Body of pancreas (tissue), 4 donors: ENCODE results near the gene YBEY. TPM values are rescaled to one million over a fixed set of nuclear protein-coding genes. Genes with fewer than 3 reads are reported as not detected.
A peak's percentile ranks its signal among the peaks of the same experiment; 100 is the strongest.

ENCODE experiments used
- ATAC-seq: fragments of 150-250 bp; one replicate; pipeline ENCODE4 v1.9.1; 2016
- DNase-seq, 4 donors: peaks; one replicate each; pipeline ENCODE4 v3.0.0-alpha.2; 2019
- H3K27ac ChIP-seq, 4 donors: fragments of 200-600 bp; sonication (generic); 1 replicate in 3 of 4; 2 replicates in 1 of 4; pipeline versions ENCODE4 v1.5.1 to v1.6.1; 2016 to 2019; ENCODE audit warnings: mild to moderate bottlenecking in 1 of 4, mixed read lengths in 1 of 4, moderate library complexity in 1 of 4
- H3K27me3 ChIP-seq, 2 donors: fragments of 200-600 bp; sonication (generic); one replicate each; pipeline ENCODE4 v1.6.0; 2016; ENCODE audit warnings: mild to moderate bottlenecking in 1 of 2
- H3K36me3 ChIP-seq, 2 donors: fragments of 200-600 bp; sonication (generic); replicated peaks in 1 of 2; 2 replicates each; pipeline ENCODE4 v1.5.1; 2016; ENCODE audit warnings: low read depth in 2 of 2; ENCODE audit not compliant: insufficient read depth in 1 of 2
- H3K4me1 ChIP-seq: fragments of 200-600 bp; sonication (generic); one replicate; pipeline ENCODE4 v1.6.0; 2016
- H3K4me3 ChIP-seq, 2 donors: fragments of 200-600 bp; sonication (generic); 1 replicate in 1 of 2; 2 replicates in 1 of 2; pipeline ENCODE4 v1.5.1; 2016 to 2019
- H3K9me3 ChIP-seq, 3 donors: fragments of 200-600 bp; sonication (generic); 1 replicate in 2 of 3; 2 replicates in 1 of 3; pipeline ENCODE4 v1.5.1; 2016
- POLR2A ChIP-seq, 3 donors: fragments of 450-650 bp; IDR thresholded peaks; one replicate each; pipeline ENCODE4 v1.6.1; 2016; ENCODE audit warnings: antibody characterized with exemption in 3 of 3, mild to moderate bottlenecking in 2 of 3
- WGBS, 2 donors: methylation state at CpG; one replicate each; pipeline ENCODE4 v1.1.5; 2017; 5-methylcytosine and 5-hydroxymethylcytosine counted together
- intact Hi-C: fragments of 100-400 bp; cut with DNase I; formaldehyde crosslinking; loops from one replicate; pipeline ENCODE4 v1.15.1; 2023
- total RNA-seq, 2 donors: library from RNA; depleted of rRNA; stranded (reverse); fragments of >200 nt; gene quantifications; one replicate each; pipeline ENCODE4 v1.1.0, GENCODE V29; 2016
- TF ChIP-seq, protein P1 (sequence below), 7 experiments: fragments of 450-650 bp in 4 of 7; fragments of 200-600 bp in 3 of 7; sonication (generic) in 3 of 7; IDR thresholded peaks; one replicate each; pipeline ENCODE4 v1.5.1; 2016 to 2019; ENCODE audit warnings: antibody characterized with exemption in 7 of 7

The YBEY gene
- total RNA-seq, 2 donors from 2014 or later, result 4.9 to 15.2 TPM

DNA sequence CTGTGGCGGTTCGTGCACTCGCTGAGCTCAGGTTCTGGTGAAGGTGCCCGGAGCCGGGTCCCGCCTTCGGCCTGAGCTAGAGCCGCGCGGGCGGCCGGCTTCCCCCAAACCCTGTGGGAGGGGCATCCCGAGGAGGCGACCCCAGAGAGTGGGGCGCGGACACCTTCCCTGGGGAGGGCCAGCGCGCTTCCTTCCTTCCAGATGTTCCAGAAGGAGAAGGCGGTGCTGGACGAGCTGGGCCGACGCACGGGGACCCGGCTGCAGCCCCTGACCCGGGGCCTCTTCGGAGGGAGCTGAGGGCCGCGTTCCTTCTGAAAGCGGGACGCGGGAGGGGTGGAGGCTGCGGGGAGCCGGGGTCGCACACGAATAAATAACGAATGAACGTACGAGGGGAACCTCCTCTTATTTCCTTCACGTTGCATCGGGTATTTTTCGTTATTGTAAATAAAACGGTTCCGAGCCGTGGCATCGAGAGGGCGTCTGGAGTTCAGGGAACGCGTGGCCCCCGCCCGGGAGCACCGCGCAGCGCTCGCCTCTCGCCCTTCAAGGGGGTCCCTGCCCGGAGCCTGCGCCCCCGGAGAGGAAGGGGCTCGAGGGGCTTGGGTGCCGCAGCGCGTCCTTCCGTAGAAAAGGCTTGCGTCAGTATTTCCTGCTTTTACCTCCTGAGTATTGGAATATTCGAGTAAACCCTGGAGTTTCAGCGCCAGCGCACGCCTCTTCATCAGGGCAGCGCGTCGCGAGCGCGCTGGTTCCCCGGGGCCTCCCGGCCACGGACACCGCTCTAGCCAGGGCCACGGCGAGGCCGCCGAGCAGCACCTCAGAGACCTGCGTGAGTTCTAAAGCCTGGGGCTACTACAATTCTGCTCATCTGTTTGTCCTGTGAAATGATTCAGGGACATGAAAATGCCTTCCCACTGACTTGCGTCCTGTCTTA lies 11.5 kb downstream of the YBEY start:
- H3K36me3 ChIP-seq, result no peaks in the 10 kb centered on the region
- intact Hi-C loops, result no loop called here
- H3K4me3 ChIP-seq, result peak overlapping the region in 1 of 2 donors; percentile 29
- H3K27ac ChIP-seq, result peak overlapping the region in 2 of 4 donors; percentile 32 to 54
- H3K27me3 ChIP-seq, result no peaks in the 10 kb centered on the region
- no peak for TF ChIP-seq POLR2A (IDR thresholded peaks at IDR 0.05)
- TF ChIP-seq, protein P1, sequence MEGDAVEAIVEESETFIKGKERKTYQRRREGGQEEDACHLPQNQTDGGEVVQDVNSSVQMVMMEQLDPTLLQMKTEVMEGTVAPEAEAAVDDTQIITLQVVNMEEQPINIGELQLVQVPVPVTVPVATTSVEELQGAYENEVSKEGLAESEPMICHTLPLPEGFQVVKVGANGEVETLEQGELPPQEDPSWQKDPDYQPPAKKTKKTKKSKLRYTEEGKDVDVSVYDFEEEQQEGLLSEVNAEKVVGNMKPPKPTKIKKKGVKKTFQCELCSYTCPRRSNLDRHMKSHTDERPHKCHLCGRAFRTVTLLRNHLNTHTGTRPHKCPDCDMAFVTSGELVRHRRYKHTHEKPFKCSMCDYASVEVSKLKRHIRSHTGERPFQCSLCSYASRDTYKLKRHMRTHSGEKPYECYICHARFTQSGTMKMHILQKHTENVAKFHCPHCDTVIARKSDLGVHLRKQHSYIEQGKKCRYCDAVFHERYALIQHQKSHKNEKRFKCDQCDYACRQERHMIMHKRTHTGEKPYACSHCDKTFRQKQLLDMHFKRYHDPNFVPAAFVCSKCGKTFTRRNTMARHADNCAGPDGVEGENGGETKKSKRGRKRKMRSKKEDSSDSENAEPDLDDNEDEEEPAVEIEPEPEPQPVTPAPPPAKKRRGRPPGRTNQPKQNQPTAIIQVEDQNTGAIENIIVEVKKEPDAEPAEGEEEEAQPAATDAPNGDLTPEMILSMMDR (IDR thresholded peaks at IDR 0.05), result no peak
- no peaks in the 10 kb centered on the region for H3K9me3 ChIP-seq
- peaks cover 16% of the 10 kb centered on the region for H3K4me1 ChIP-seq
- peak in 1 of 4 donors; percentile 17 for DNase-seq
- 3 to 5% methylated on average over 46 to 75 of the region's 84 CpGs for WGBS, 2 donors
- ATAC-seq, result peak; percentile 29

DNA sequence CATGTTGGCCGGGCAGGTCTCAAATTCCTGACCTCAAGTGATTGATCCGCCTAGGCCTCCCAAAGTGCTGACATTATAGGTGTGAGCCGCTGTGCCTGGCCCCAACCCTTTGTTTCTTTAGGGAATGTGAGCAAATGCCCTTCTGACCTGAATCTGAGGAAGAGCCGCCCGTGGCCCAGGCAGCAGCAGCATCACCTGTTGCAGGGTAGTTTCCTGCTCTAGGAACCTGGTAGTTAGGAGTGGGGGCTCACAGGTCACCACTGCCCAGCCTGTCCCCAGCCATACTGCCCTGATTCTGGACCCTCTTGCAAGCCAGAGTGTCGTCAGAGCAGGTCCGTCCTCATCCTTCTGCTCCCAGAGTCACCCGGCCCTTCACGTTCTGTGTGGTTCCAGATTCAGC lies 13.0 kb downstream of the YBEY start:
- Histone ChIP-seq H3K27ac (no peak overlapping the region), H3K9me3 (no peaks in the 10 kb centered on the region), H3K4me1 (peaks cover 16% of the 10 kb centered on the region), H3K36me3 (no peaks in the 10 kb centered on the region), H3K27me3 (no peaks in the 10 kb centered on the region), H3K4me3 (no peak overlapping the region)
- TF ChIP-seq POLR2A (IDR thresholded peaks at IDR 0.05), result no peak
- TF ChIP-seq, protein P1 (IDR thresholded peaks at IDR 0.05), result no peak
- ATAC-seq (no peak), DNase-seq (no peak)
- 81 to 91% methylated on average over 6 to 9 of the region's 9 CpGs for WGBS, 2 donors
- intact Hi-C loops, result no loop called here

DNA sequence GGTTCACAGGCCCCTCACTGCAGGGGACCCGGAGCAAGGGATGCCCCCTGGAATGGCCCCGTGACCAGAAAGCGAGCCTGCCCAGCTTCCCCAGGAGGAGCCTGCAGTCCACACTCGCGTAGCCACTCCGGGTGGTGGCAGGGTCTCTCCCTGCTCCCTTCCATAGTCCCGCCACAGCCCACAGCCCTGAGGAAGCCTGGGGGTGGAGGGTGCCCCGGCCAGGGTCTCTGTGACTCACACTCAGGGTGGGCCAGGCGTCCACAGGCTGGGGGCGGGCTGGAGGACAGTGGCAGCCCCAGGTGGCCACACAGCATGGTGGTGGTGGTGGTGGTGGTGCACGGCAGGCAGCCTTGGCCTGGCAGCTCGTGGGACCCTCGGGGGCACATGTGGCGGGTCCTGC lies 15.6 kb downstream of the YBEY start:
- Histone ChIP-seq H3K4me3 (no peak overlapping the region), H3K9me3 (no peaks in the 10 kb centered on the region), H3K4me1 (peaks cover 11% of the 10 kb centered on the region), H3K36me3 (no peaks in the 10 kb centered on the region), H3K27ac (no peak overlapping the region), H3K27me3 (no peaks in the 10 kb centered on the region)
- ATAC-seq (no peak), DNase-seq (no peak)
- intact Hi-C loops, result no loop called here
- 91 to 94% methylated on average over 6 to 8 of the region's 14 CpGs for WGBS, 2 donors
- TF ChIP-seq, protein P1 (IDR thresholded peaks at IDR 0.05), result no peak
- no peak for TF ChIP-seq POLR2A (IDR thresholded peaks at IDR 0.05)

DNA sequence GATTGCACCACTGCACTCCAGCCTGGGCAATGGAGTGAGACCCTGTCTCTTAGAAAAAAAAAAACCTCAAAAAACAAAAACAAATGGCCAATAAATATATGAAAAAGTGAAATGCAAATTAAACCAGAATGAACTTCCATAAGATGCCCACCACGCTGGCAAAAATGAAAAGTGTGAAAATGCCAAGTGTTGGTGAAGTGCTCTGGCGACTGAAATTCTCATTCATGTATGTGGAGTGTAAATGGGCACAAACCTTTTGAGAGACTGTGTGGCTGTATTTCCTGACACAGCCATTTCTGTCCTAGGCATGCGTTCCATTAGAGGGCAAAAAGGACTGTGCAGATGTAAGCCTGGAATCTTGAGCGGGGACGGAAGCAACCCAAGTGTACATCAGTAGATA lies 18.3 kb downstream of the YBEY start:
- intact Hi-C loops, result no loop called here
- no peaks in the 10 kb centered on the region for H3K4me1 ChIP-seq
- ATAC-seq, result no peak
- H3K36me3 ChIP-seq, result no peaks in the 10 kb centered on the region
- no peak overlapping the region for H3K27ac ChIP-seq
- no peaks in the 10 kb centered on the region for H3K27me3 ChIP-seq
- DNase-seq, result no peak
- no peaks in the 10 kb centered on the region for H3K9me3 ChIP-seq
- no peak overlapping the region for H3K4me3 ChIP-seq
- no peak for TF ChIP-seq POLR2A (IDR thresholded peaks at IDR 0.05)
- TF ChIP-seq, protein P1 (IDR thresholded peaks at IDR 0.05), result no peak
- WGBS, 2 donors, result 93 to 96% methylated on average over 5 of the region's 5 CpGs
